Mammary epithelial cell (primary cell): ENCODE measurements around the gene C11orf71.

Experiments
- EZH2 ChIP-seq: IDR thresholded peaks from 2 replicates; pipeline ENCODE4 v1.6.1; 2012; ENCODE audit warnings: low read length, inconsistent platforms, borderline replicate concordance
- TF ChIP-seq, protein P1 (sequence below), 2 donors: IDR thresholded peaks in 1 of 2; conservative IDR thresholded peaks in 1 of 2; 2 replicates each; pipeline ENCODE4 v1.5.1; 2011 to 2012; ENCODE audit warnings: inconsistent platforms in 2 of 2, low read length in 2 of 2, mild to moderate bottlenecking in 2 of 2, control low read depth in 1 of 2, low read depth in 1 of 2; ENCODE audit not compliant: insufficient read depth in 1 of 2; ENCODE audit errors: extremely low read depth in 1 of 2

GRCh38 chr11:114377612-114378267 is 22.6 kb downstream of the C11orf71 start:
- TF ChIP-seq, protein P1, sequence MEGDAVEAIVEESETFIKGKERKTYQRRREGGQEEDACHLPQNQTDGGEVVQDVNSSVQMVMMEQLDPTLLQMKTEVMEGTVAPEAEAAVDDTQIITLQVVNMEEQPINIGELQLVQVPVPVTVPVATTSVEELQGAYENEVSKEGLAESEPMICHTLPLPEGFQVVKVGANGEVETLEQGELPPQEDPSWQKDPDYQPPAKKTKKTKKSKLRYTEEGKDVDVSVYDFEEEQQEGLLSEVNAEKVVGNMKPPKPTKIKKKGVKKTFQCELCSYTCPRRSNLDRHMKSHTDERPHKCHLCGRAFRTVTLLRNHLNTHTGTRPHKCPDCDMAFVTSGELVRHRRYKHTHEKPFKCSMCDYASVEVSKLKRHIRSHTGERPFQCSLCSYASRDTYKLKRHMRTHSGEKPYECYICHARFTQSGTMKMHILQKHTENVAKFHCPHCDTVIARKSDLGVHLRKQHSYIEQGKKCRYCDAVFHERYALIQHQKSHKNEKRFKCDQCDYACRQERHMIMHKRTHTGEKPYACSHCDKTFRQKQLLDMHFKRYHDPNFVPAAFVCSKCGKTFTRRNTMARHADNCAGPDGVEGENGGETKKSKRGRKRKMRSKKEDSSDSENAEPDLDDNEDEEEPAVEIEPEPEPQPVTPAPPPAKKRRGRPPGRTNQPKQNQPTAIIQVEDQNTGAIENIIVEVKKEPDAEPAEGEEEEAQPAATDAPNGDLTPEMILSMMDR (conservative IDR thresholded peaks at IDR 0.05 in 1 of 2, IDR thresholded peaks at IDR 0.05 in 1 of 2; ENCODE audit: extremely low read depth in 1 of 2, insufficient read depth in 1 of 2, low read depth in 1 of 2, low read length in 2 of 2) = no peak
- TF ChIP-seq EZH2 = no peak
